Upper lobe of left lung (tissue), 6 donors: ENCODE data around the gene CLDN7. TPM values are rescaled to one million over a fixed set of nuclear protein-coding genes. Genes with fewer than 3 reads are reported as not detected.

Experiments
- ATAC-seq, 2 donors: fragments of 200-7000 bp; cut with Tn5 transposase; one replicate each; pipeline ENCODE4 v1.9.1; 2022; ENCODE audit warnings: mild to moderate bottlenecking in 2 of 2, moderate library complexity in 2 of 2; ENCODE audit not compliant: low FRiP score in 2 of 2
- DNase-seq, 2 donors: peaks; one replicate each; pipeline ENCODE4 v3.0.0-alpha.2; 2019 to 2020
- H3K27ac ChIP-seq, 4 donors: fragments of 200-600 bp; sonication (generic); one replicate each; pipeline ENCODE4 v1.5.1; 2016 to 2019
- H3K27me3 ChIP-seq, 4 donors: fragments of 200-600 bp; sonication (generic); one replicate each; pipeline ENCODE4 v1.5.1; 2017 to 2019
- H3K36me3 ChIP-seq, 4 donors: fragments of 200-600 bp; sonication (generic); one replicate each; pipeline ENCODE4 v1.5.1; 2016 to 2019
- H3K4me1 ChIP-seq, 4 donors: fragments of 200-600 bp; sonication (generic); one replicate each; pipeline ENCODE4 v1.5.1; 2018 to 2019
- H3K4me3 ChIP-seq, 4 donors: fragments of 200-600 bp; sonication (generic); one replicate each; pipeline ENCODE4 v1.5.1; 2017 to 2019; ENCODE audit warnings: mild to moderate bottlenecking in 2 of 4, moderate library complexity in 1 of 4
- H3K9me3 ChIP-seq, 4 donors: fragments of 200-600 bp; sonication (generic); one replicate each; pipeline ENCODE4 v1.5.1; 2018 to 2019
- EP300 ChIP-seq, 4 donors: sonication (generic); formaldehyde crosslinking; IDR thresholded peaks; one replicate each; pipeline ENCODE4 v1.5.1; 2017; ENCODE audit warnings: antibody characterized with exemption in 4 of 4, control low read depth in 2 of 4
- POLR2A ChIP-seq, 4 donors: fragments of 450-650 bp; IDR thresholded peaks; one replicate each; pipeline ENCODE4 v1.5.1; 2016 to 2017; ENCODE audit warnings: antibody characterized with exemption in 4 of 4, mild to moderate bottlenecking in 2 of 4
- POLR2AphosphoS5 ChIP-seq, 2 donors: sonication (generic); formaldehyde crosslinking; IDR thresholded peaks; one replicate each; pipeline ENCODE4 v1.5.1; 2017; ENCODE audit warnings: antibody characterized with exemption in 2 of 2
- WGBS, 2 donors: methylation state at CpG; one replicate each; pipeline ENCODE4 v1.1.5; 2017 to 2018; 5-methylcytosine and 5-hydroxymethylcytosine counted together
- total RNA-seq, 6 donors: library from RNA; depleted of rRNA in 4 of 6; stranded (reverse); fragments of >200 nt in 4 of 6; gene quantifications; one replicate each; pipeline versions ENCODE4 v1.1.0 to v1.2.1, GENCODE V29; 2016 to 2021
- TF ChIP-seq, protein P1 (sequence below), 6 experiments: fragments of 450-650 bp in 4 of 6; fragments of 200-600 bp in 2 of 6; sonication (generic) in 2 of 6; IDR thresholded peaks; one replicate each; pipeline ENCODE4 v1.5.1; 2016 to 2019; ENCODE audit warnings: antibody characterized with exemption in 6 of 6
- donor health status: DM: no; HTN: no; CAD: no; lungs with moderate emphysema.
- donor health status: DM: no; HTN: yes; CAD: no; lungs with severe emphysema.

The CLDN7 gene
- total RNA-seq, 6 donors from 2014 or later, result 57.6 to 201 (median 137) TPM

DNA sequence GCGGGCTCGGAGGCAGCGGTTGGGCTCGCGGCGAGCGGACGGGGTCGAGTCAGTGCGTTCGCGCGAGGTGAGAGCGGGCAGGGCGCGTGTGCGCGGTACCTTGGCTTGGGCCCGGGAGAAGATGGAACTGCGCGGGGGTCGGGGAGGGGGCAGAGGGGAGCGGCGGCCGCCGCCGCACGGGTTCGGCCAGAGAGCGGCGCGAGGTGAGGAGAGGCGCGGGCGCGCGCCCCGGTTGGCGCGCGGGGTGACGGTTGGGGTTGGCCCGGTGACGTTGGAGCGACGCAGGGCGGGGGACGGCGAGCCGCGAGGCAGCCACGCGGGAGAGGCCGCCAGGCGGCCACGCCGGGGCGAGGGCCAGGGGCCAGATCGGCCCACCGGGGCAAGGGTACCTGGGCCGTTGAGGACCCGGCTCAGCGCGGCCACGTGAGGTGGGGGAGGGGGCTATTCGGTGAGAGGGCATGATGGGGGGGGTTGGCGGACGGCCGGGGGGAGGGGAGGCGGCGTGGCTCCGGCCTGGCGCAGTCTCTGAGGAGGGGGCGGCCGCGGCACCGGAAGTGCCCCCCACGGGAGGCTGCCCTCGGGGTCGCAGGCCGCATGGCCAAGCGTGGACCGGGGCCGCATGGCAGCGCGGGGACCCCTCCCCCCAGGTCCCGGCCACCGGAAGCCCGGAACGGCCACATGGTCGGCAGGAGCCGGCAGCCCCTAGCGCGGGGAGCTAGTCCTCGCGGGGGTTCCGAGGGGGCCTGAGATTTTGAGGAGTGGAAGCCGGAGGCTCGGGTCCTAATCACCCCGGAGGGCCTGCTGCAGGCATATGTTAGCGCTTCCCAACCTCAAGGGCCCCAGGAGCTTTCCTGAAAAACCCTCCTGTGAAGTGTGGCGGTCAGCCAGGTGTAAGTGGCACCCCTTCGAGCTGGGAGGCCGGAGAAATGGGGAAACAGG lies 45.7 kb upstream of the CLDN7 start:
- Histone ChIP-seq H3K9me3 (no peaks in the 10 kb centered on the region), H3K36me3 (peaks cover 17 to 35% (median 30%) of the 10 kb centered on the region in 4 donors), H3K27ac (peak overlapping the region; percentile 97 to 100 (median 98)), H3K4me3 (peak overlapping the region; percentile 90 to 100 (median 99)), H3K4me1 (peaks cover 19 to 38% (median 20%) of the 10 kb centered on the region in 4 donors), H3K27me3 (no peaks in the 10 kb centered on the region)
- 0% methylated on average over 14 to 63 of the region's 104 CpGs for WGBS, 2 donors
- DNase-seq, result peak; percentile 38 to 95
- ATAC-seq, result peak in 1 of 2 donors; percentile 47
- TF ChIP-seq EP300 (IDR thresholded peaks at IDR 0.05) (no peak), POLR2A (IDR thresholded peaks at IDR 0.05) (peak in 2 of 4 donors; percentile 64 to 92), POLR2AphosphoS5 (IDR thresholded peaks at IDR 0.05) (no peak)
- TF ChIP-seq, protein P1, sequence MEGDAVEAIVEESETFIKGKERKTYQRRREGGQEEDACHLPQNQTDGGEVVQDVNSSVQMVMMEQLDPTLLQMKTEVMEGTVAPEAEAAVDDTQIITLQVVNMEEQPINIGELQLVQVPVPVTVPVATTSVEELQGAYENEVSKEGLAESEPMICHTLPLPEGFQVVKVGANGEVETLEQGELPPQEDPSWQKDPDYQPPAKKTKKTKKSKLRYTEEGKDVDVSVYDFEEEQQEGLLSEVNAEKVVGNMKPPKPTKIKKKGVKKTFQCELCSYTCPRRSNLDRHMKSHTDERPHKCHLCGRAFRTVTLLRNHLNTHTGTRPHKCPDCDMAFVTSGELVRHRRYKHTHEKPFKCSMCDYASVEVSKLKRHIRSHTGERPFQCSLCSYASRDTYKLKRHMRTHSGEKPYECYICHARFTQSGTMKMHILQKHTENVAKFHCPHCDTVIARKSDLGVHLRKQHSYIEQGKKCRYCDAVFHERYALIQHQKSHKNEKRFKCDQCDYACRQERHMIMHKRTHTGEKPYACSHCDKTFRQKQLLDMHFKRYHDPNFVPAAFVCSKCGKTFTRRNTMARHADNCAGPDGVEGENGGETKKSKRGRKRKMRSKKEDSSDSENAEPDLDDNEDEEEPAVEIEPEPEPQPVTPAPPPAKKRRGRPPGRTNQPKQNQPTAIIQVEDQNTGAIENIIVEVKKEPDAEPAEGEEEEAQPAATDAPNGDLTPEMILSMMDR (IDR thresholded peaks at IDR 0.05), result peak in 4 of 6 experiments; percentile 17 to 56 (median 36)

DNA sequence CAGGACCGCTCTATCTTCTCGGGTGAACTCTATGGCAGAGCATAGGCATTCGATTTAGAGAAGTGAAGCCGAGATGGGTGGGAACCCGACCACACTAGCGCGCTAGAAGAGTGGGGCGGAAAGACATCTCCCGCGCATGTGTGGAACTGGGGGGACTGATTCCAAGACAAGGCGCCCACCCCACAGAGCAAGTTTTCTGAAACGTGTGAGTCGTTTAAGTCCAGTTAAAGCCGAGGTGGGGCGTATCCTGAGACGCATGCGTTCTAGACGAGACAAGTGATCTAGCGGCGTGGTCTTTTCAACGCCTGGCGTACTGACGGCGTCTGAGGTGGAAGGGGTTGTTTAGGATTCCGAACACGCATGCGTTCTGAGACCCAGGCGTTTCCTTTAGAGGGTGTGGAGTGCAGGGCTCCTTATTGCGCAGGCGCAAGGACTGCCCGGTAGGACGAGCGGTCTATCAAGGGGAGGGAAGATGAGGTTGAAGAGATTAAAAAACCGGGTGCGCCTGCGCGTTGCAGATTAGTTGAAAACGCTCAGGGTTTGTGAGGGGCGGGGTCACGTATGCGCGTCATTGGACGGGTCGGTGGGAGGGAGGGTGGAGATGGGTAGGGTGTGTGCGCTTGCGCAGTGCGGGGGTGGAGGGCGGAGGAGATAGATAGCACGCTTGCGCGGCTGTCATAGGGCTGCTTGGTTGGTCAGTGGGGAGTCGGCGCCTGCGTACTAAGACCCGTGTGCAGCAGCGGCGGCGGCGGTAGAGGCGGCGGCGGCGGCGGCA lies 44.8 kb upstream of the CLDN7 start, which contains the start of gene EIF5A:
EIF5A (plus strand) TSS at position 718 of the 775 bp plus-strand sequence. CDS start 2,008 bp downstream, outside the sequence.
- ATAC-seq (peak; percentile 94 to 97), DNase-seq (peak; percentile 98)
- TF ChIP-seq, protein P1 (IDR thresholded peaks at IDR 0.05), result peak in 1 of 6 experiments; percentile 8
- TF ChIP-seq POLR2AphosphoS5 (IDR thresholded peaks at IDR 0.05) (peak; percentile 83 to 88), POLR2A (IDR thresholded peaks at IDR 0.05) (peak in 3 of 4 donors; percentile 57 to 92 (median 85)), EP300 (IDR thresholded peaks at IDR 0.05) (no peak)

GRCh38 chr17:7304179-7304578 lies 41.9 kb upstream of the CLDN7 start:
- peaks cover 4 to 18% (median 7%) of the 10 kb centered on the region in 4 donors for H3K4me1 ChIP-seq
- no peak for DNase-seq
- 94 to 97% methylated on average over 7 of the region's 7 CpGs for WGBS, 2 donors
- no peaks in the 10 kb centered on the region for H3K9me3 ChIP-seq
- no peaks in the 10 kb centered on the region for H3K27me3 ChIP-seq
- no peak for ATAC-seq
- no peaks in the 10 kb centered on the region for H3K36me3 ChIP-seq
- H3K4me3 ChIP-seq, result no peak overlapping the region
- no peak overlapping the region for H3K27ac ChIP-seq
- TF ChIP-seq, protein P1 (IDR thresholded peaks at IDR 0.05), result no peak
- TF ChIP-seq EP300 (IDR thresholded peaks at IDR 0.05) (no peak), POLR2AphosphoS5 (IDR thresholded peaks at IDR 0.05) (no peak), POLR2A (IDR thresholded peaks at IDR 0.05) (no peak)

More for the DNA sequence above, 44.8 kb upstream of the CLDN7 start, which contains the start of gene EIF5A:
- Histone ChIP-seq H3K4me3 (peak within 1 kb of the TSS; percentile 90 to 100 (median 99)), H3K9me3 (no peaks in the 10 kb centered on the region), H3K27ac (peak within 1 kb of the TSS; percentile 97 to 100 (median 98)), H3K4me1 (peaks cover 17 to 32% (median 20%) of the 10 kb centered on the region in 4 donors), H3K36me3 (peaks cover 9 to 26% (median 22%) of the 10 kb centered on the region in 4 donors), H3K27me3 (no peaks in the 10 kb centered on the region)
- WGBS, 2 donors, result 0% methylated on average over 63 to 64 of the region's 64 CpGs

DNA sequence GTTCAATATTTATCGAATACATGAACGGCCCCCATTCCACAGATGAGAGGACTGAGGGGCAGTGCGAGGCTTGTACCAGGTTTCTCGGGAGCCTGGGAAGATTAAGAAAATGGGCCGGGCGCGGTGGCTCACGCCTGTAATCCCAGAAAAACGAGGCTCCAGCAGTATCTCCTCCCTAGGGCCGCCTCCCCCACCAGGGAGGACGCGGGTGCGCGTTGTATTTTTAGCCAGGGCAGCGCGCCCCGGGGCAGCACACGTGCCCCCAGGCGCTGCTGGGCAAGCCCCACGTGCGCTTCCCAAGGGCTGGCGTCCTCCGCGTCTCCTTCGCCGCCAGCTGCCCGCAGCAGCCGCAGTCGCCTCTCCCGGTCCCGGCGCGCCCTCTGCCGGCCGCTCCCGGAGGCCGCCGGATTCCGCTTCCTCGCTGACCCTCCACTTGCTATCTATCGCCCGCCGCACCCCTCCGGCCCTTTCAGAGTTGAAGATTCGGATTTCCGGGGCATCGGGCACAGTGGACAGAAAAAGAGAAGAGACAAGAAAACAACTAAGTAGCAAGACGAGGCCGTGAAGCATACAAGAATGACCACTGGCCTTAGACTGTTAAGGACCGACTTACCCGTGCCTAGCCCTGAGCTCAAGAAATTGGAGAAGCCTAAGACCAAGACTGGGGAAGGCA lies 34.0 kb upstream of the CLDN7 start:
- Histone ChIP-seq H3K4me1 (peaks cover 24 to 34% (median 25%) of the 10 kb centered on the region in 4 donors), H3K36me3 (no peaks in the 10 kb centered on the region), H3K4me3 (peak overlapping the region in 2 of 4 donors; percentile 9 to 20), H3K27me3 (peaks cover 0 to 16% (median 15%) of the 10 kb centered on the region in 4 donors), H3K27ac (peak overlapping the region in 1 of 4 donors; percentile 30), H3K9me3 (no peaks in the 10 kb centered on the region)
- peak; percentile 83 to 98 for DNase-seq
- ATAC-seq, result peak; percentile 83 to 95
- TF ChIP-seq POLR2A (IDR thresholded peaks at IDR 0.05) (no peak), EP300 (IDR thresholded peaks at IDR 0.05) (peak in 1 of 4 donors; percentile 57), POLR2AphosphoS5 (IDR thresholded peaks at IDR 0.05) (peak; percentile 29 to 40)
- TF ChIP-seq, protein P1 (IDR thresholded peaks at IDR 0.05), result peak; percentile 93 to 98 (median 96)
- WGBS, 2 donors, result 4% methylated on average over 25 to 47 of the region's 51 CpGs
